Dermis microvascular lymphatic vessel endothelial cell (primary cell): ENCODE data around the gene GINS1. TPM values are rescaled to one million over a fixed set of nuclear protein-coding genes. Genes with fewer than 3 reads are reported as not detected.

ENCODE experiments used
- DNase-seq, 2 donors: peaks; one replicate each; pipeline versions ENCODE4 v3.0.0 to v3.0.0-alpha.2; 2010; ENCODE audit warnings: low read depth in 2 of 2
- total RNA-seq: library from RNA; depleted of rRNA; stranded (reverse); fragments of >200 nt; gene quantifications from 2 replicates; pipeline ENCODE4 v1.2.1, GENCODE V29; 2014

GINS1 gene
- total RNA-seq, 1 donor from 2014 or later: 15.9 TPM

GRCh38 chr20:25493137-25493536 is 85.7 kb downstream of the GINS1 start:
- DNase-seq: no peak

- no peak for DNase-seq
Observed at GRCh38 chr20:25493748-25494505, 86.5 kb downstream of the GINS1 start.

- no peak for DNase-seq
Observed at GRCh38 chr20:25494506-25495188, 87.2 kb downstream of the GINS1 start.

- DNase-seq: no peak
Observed at GRCh38 chr20:25495189-25495824, 87.8 kb downstream of the GINS1 start.

- DNase-seq: no peak
Observed at GRCh38 chr20:25496165-25496967, 88.9 kb downstream of the GINS1 start.

- peak in 1 of 2 donors; percentile 19 for DNase-seq
Observed at GRCh38 chr20:25496968-25497401, 89.5 kb downstream of the GINS1 start.

GRCh38 chr20:25497586-25498279 is 90.3 kb downstream of the GINS1 start:
- DNase-seq: peak in 1 of 2 donors; percentile 7

Other genes with a start within 250 kb of the GINS1 start
- gene ENTPD6, start 212.0 kb upstream of the GINS1 start, total RNA-seq: 31.3 and 43.0 TPM in 2 replicates
- 81.9 and 88.5 TPM in 2 replicates for gene PYGB, start 159.6 kb upstream of the GINS1 start, total RNA-seq
- gene ABHD12, start 16.8 kb upstream of the GINS1 start, total RNA-seq: 25.4 and 35.1 TPM in 2 replicates
- 9.1 and 24.3 TPM in 2 replicates for gene NINL, start 177.9 kb downstream of the GINS1 start, total RNA-seq
- 6.4 and 8.0 TPM in 2 replicates for gene NANP, start 216.3 kb downstream of the GINS1 start, total RNA-seq